H1 (cell line): ENCODE data around the gene AHNAK2. TPM values are rescaled to one million over a fixed set of nuclear protein-coding genes. Genes with fewer than 3 reads are reported as not detected.

Experiments
- SP1 ChIP-seq: IDR thresholded peaks from 2 replicates; pipeline ENCODE4 v1.6.1; 2011; ENCODE audit warnings: low read depth, low read length
- polyA plus RNA-seq, 7 experiments: library from polyadenylated mRNA; depleted of rRNA in 3 of 7; stranded (reverse) in 5 of 7; unstranded in 2 of 7; fragments of >200 nt in 5 of 7; fragments of 200-250 nt in 2 of 7; gene quantifications; 1 replicate in 5 of 7; 2 replicates in 1 of 7; 4 replicates in 1 of 7; pipeline versions ENCODE4 v1.2.1 to v1.2.3, GENCODE V29; 2011 to 2013; ENCODE audit warnings: missing spikeins in 2 of 7, mixed read lengths in 2 of 7
- total RNA-seq: library from RNA; stranded (reverse); fragmentation: NEBNext Ultra II Directional; extraction: Animal tissue kit (Norgen Biotek cat#: 25700); gene quantifications from 2 replicates; pipeline ENCODE4 v1.2.1, GENCODE V29; 2021

The AHNAK2 gene
- total and polyA plus RNA-seq, 2 of the 8 experiments (the other 6 are each of a cell fraction or from before 2014, with no cell fraction given) = 0.95 to 2.0 TPM

GRCh38 chr14:104985675-104986486, 7.7 kb upstream of the AHNAK2 start, which contains the start of gene CLBA1 (continued):
- 0 out of 2 replicates have a peak, but pooled peaks have one; percentile 7 for TF ChIP-seq SP1
